ENCODE measurements around the gene CALHM4.
"Not testable (repeated sequence)": the region's sequence is repeated elsewhere in the genome, so short reads cannot be mapped to it uniquely, and the experiment has no call there.

GRCh38 chr6:116604868-116605267, 51.3 kb downstream of the CALHM4 start:
- TF ChIP-seq POLR2A, CTCF (IDR thresholded peaks at IDR 0.05): not testable (repeated sequence)

Measured in right lobe of liver (tissue), 4 donors.